ENCODE measurements around the gene DPY19L1. TPM values are rescaled to one million over a fixed set of nuclear protein-coding genes. Genes with fewer than 3 reads are reported as not detected.
"Not testable (repeated sequence)": the region's sequence is repeated elsewhere in the genome, so short reads cannot be mapped to it uniquely, and the experiment has no call there.

Gene DPY19L1
- total RNA-seq, 1 experiment from 2014 or later, result 9.0 TPM

DNA sequence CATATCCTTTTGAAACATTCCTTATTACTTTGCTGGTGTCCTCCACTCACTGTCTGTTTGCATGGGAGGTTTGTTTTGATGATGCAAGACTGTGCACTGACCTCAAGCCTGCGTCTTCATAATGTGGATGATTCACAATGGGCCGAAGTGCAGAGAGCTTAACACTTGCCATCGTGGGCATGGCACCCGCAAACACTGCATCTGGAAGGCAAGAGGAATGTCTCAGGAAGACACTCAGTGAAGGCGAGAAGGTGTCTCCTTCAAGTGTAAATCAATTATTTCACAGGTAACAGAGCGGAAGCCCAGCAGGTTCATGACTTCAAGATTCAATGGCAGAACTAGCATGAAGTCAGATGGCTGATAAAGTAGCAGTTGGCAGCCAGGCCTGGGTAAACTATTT is 98.1 kb downstream of the DPY19L1 start:
- POLR2A ChIA-PET, result no interaction called here
- TF ChIP-seq, protein P1, sequence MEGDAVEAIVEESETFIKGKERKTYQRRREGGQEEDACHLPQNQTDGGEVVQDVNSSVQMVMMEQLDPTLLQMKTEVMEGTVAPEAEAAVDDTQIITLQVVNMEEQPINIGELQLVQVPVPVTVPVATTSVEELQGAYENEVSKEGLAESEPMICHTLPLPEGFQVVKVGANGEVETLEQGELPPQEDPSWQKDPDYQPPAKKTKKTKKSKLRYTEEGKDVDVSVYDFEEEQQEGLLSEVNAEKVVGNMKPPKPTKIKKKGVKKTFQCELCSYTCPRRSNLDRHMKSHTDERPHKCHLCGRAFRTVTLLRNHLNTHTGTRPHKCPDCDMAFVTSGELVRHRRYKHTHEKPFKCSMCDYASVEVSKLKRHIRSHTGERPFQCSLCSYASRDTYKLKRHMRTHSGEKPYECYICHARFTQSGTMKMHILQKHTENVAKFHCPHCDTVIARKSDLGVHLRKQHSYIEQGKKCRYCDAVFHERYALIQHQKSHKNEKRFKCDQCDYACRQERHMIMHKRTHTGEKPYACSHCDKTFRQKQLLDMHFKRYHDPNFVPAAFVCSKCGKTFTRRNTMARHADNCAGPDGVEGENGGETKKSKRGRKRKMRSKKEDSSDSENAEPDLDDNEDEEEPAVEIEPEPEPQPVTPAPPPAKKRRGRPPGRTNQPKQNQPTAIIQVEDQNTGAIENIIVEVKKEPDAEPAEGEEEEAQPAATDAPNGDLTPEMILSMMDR (IDR thresholded peaks at IDR 0.05; ENCODE audit: unreplicated experiment), result no peak
- Mint-ChIP-seq H3K27ac (ENCODE audit: low read depth, unreplicated experiment) (no peak overlapping the region), H3K36me3 (ENCODE audit: insufficient read depth, unreplicated experiment) (peaks cover 10% of the 10 kb centered on the region), H3K9me3 (ENCODE audit: unreplicated experiment) (no peaks in the 10 kb centered on the region), H3K4me1 (ENCODE audit: insufficient read depth, unreplicated experiment) (peaks cover 6% of the 10 kb centered on the region), H3K27me3 (ENCODE audit: insufficient read depth, unreplicated experiment) (no peaks in the 10 kb centered on the region), H3K4me3 (ENCODE audit: unreplicated experiment) (no peak overlapping the region)
- CTCF ChIA-PET, result interaction anchor here (0.7 to 1.3 kb wide), 3 partner anchors 10 to 618 kb away, joined by 3 to 5 read pairs (median 4); no protein-coding TSS in a partner anchor
- BruUV-seq (replicated peaks), result no TSS peak
- intact Hi-C loops (cut with micrococcal nuclease), result no loop called here
- DNase-seq (ENCODE audit: unreplicated experiment), result peak; percentile 65

DNA sequence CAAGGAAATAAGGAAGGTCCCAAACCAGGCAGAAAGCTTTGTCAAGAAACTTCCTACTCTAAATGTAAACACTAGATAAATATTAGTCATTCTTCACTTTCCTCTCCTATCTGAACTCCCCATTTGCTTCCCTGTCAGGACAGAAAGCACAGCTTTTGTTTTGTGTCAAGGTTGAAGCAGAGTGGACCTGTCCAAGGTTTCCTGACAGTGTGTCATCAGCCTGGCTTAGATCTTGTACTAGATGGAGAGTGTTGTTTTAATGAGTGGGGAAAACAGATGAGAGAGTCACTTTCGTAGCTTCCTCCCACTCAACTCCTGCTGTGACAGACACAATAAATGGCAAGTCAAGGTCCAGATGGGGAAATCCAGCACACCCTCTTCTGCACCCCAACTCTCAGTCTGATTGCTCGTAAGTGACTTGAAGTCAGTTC is 101.5 kb downstream of the DPY19L1 start:
- POLR2A ChIA-PET; CTCF ChIA-PET; H3K27me3 Mint-ChIP-seq (ENCODE audit: insufficient read depth, unreplicated experiment): not testable (repeated sequence)

DNA sequence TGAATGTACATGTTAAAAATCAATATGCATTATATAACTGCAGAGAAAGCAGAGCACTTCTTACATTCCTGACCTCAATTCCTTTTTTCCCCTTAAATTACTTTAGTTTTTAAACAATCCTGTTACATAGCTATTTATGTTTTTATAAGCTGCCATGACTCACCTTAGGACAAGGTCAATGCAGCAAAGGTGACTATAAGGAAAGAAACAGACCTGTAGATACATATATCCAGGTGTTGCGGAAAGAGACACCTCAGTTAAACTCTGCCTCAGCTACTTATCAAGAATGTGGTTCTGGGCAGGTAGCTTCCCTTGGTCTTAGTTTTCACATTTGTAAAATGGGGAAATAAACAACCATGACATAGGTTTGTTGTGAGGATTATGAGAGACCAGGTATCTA is 105.5 kb downstream of the DPY19L1 start:
- ChIA-PET CTCF (no interaction called here), POLR2A (no interaction called here)
- no peak for DNase-seq (ENCODE audit: unreplicated experiment)
- intact Hi-C loops (cut with micrococcal nuclease), result no loop called here
- Mint-ChIP-seq H3K27ac (ENCODE audit: low read depth, unreplicated experiment) (no peak overlapping the region), H3K4me1 (ENCODE audit: insufficient read depth, unreplicated experiment) (no peaks in the 10 kb centered on the region), H3K4me3 (ENCODE audit: unreplicated experiment) (no peak overlapping the region), H3K27me3 (ENCODE audit: insufficient read depth, unreplicated experiment) (no peaks in the 10 kb centered on the region), H3K36me3 (ENCODE audit: insufficient read depth, unreplicated experiment) (no peaks in the 10 kb centered on the region), H3K9me3 (ENCODE audit: unreplicated experiment) (no peaks in the 10 kb centered on the region)
- no TSS peak for BruUV-seq (replicated peaks)
- TF ChIP-seq, protein P1 (IDR thresholded peaks at IDR 0.05; ENCODE audit: unreplicated experiment), result no peak

More for the DNA sequence above, 101.5 kb downstream of the DPY19L1 start:
- intact Hi-C loops (cut with micrococcal nuclease); H3K4me1 Mint-ChIP-seq (ENCODE audit: insufficient read depth, unreplicated experiment); H3K27ac Mint-ChIP-seq (ENCODE audit: low read depth, unreplicated experiment); H3K4me3 Mint-ChIP-seq (ENCODE audit: unreplicated experiment); BruUV-seq (replicated peaks); H3K9me3 Mint-ChIP-seq (ENCODE audit: unreplicated experiment); DNase-seq (ENCODE audit: unreplicated experiment): not testable (repeated sequence)
- H3K36me3 Mint-ChIP-seq (ENCODE audit: insufficient read depth, unreplicated experiment), result peaks cover 10% of the 10 kb centered on the region

DNA sequence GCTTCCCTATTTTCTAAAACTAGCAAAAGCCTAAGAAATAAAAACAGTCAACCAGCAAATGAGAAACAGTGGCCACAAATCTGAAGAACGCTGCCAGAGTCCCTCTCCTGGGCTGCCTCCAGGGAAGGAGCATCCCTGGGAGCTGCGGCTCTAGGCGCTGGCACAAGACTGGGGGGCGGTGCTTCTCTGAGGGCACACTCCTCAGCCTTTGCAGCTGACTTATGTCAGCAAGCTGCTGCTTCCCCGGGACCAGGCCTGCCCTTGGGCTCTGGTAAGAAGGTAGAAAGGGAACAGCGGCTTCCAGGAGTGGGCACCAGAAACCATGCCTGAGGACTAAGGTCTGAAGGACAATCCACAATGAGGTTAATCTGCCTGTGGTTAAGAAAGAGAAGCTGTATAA is 107.5 kb downstream of the DPY19L1 start:
- H3K27ac Mint-ChIP-seq (ENCODE audit: low read depth, unreplicated experiment); POLR2A ChIA-PET; H3K36me3 Mint-ChIP-seq (ENCODE audit: insufficient read depth, unreplicated experiment); H3K27me3 Mint-ChIP-seq (ENCODE audit: insufficient read depth, unreplicated experiment); DNase-seq (ENCODE audit: unreplicated experiment); H3K4me3 Mint-ChIP-seq (ENCODE audit: unreplicated experiment); H3K9me3 Mint-ChIP-seq (ENCODE audit: unreplicated experiment); BruUV-seq (replicated peaks); H3K4me1 Mint-ChIP-seq (ENCODE audit: insufficient read depth, unreplicated experiment): not testable (repeated sequence)
- intact Hi-C loops (cut with micrococcal nuclease), result loop anchor here (5.0 to 10.0 kb wide), 2 partner anchors 105 to 107 kb away; partner anchors contain the start of gene DPY19L1
- CTCF ChIA-PET, result interaction anchor here (1.0 kb wide), 1 partner anchor 13 kb away, joined by 3 read pairs; no protein-coding TSS in a partner anchor

DNA sequence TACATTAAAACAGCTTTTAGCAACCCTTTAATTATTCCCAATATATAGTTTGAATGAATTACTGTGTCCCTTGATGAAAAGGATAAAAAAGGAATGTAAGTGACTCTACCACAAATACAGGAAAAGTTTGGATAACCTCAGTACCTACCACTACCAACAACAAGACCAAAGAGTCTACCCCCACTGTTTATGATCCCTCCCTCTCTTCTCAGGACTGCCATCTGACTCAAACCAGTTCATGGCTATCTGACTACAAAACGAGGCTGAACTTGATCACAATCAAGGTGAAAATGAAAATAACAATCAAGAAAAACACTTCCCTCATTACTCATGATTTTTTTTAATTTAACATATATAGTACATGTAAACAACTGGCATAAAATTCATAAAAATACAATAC is 108.7 kb downstream of the DPY19L1 start:
- BruUV-seq (replicated peaks), result no TSS peak
- no peak overlapping the region for H3K27ac Mint-ChIP-seq (ENCODE audit: low read depth, unreplicated experiment)
- CTCF ChIA-PET, result interaction anchor here (0.7 to 1.0 kb wide), 3 partner anchors 10 to 15 kb away, joined by 3 to 4 read pairs (median 3); no protein-coding TSS in a partner anchor

More for the DNA sequence above, 108.7 kb downstream of the DPY19L1 start:
- no peaks in the 10 kb centered on the region for H3K36me3 Mint-ChIP-seq (ENCODE audit: insufficient read depth, unreplicated experiment)
- no peak for DNase-seq (ENCODE audit: unreplicated experiment)
- POLR2A ChIA-PET, result no interaction called here
- no peaks in the 10 kb centered on the region for H3K9me3 Mint-ChIP-seq (ENCODE audit: unreplicated experiment)
- H3K27me3 Mint-ChIP-seq (ENCODE audit: insufficient read depth, unreplicated experiment), result no peaks in the 10 kb centered on the region
- TF ChIP-seq, protein P1 (IDR thresholded peaks at IDR 0.05; ENCODE audit: unreplicated experiment), result no peak
- intact Hi-C loops (cut with micrococcal nuclease), result loop anchor here (5.0 to 10.0 kb wide), 2 partner anchors 106 kb away; partner anchors contain the start of gene DPY19L1
- no peaks in the 10 kb centered on the region for H3K4me1 Mint-ChIP-seq (ENCODE audit: insufficient read depth, unreplicated experiment)
- H3K4me3 Mint-ChIP-seq (ENCODE audit: unreplicated experiment), result no peak overlapping the region

Measured in MCF 10A (cell line).